Upper lobe of left lung (tissue), 4 donors: ENCODE measurements around the gene ENOPH1.

Experiments
- CTCF ChIP-seq, 6 experiments: fragments of 450-650 bp in 4 of 6; fragments of 200-600 bp in 2 of 6; sonication (generic) in 2 of 6; IDR thresholded peaks; one replicate each; pipeline ENCODE4 v1.5.1; 2016 to 2019; ENCODE audit warnings: antibody characterized with exemption in 6 of 6
- POLR2A ChIP-seq, 4 donors: fragments of 450-650 bp; IDR thresholded peaks; one replicate each; pipeline ENCODE4 v1.5.1; 2016 to 2017; ENCODE audit warnings: antibody characterized with exemption in 4 of 4, mild to moderate bottlenecking in 2 of 4

GRCh38 chr4:82462415-82462831 is 32.0 kb downstream of the ENOPH1 start:
- TF ChIP-seq CTCF (IDR thresholded peaks at IDR 0.05), result peak; percentile 53 to 90 (median 77)
- no peak for TF ChIP-seq POLR2A (IDR thresholded peaks at IDR 0.05)
